LNCAP (cell line): Measurements from ENCODE around the gene SNCAIP.

Experiments used
- CTCF ChIP-seq: fragments of 450-650 bp; IDR thresholded peaks from 2 replicates; pipeline ENCODE4 v1.5.1; 2017; ENCODE audit warnings: mild to moderate bottlenecking

Gene SNCAIP

DNA sequence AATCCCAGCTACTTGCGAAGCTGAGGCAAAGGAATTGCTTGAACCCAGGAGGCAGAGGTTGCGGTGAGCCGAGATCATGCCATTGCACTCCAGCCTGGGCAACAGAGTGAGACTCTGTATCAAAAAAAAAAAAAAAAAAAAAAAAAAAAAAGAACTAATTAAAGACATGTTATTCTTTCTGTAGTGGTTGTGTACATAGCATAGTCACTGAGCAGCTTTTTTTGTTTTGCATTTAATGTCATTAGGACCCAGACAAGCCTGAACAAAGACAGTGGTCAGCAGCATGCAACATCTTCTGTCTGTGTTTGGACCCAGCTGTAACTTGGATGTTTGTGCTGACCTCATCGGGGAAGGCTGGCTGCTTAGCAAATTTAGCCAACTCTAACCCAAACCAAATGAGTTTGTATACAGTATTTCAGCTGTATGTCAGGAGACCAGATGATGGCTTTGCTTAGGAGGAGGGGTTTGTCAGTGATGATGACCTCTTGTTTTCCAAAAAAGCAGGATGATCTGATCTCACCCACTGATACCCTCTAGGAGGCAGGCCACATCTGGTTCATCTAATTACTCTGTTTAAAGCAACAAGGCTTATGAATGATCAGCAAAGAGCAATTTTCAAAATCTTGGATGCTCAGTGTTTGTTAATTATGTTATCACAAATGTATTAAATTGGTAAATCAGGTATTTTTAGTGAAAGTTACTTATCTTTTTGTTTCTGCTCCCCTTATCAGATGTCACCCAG is 39.5 kb downstream of the SNCAIP start:
- no peak for TF ChIP-seq CTCF

DNA sequence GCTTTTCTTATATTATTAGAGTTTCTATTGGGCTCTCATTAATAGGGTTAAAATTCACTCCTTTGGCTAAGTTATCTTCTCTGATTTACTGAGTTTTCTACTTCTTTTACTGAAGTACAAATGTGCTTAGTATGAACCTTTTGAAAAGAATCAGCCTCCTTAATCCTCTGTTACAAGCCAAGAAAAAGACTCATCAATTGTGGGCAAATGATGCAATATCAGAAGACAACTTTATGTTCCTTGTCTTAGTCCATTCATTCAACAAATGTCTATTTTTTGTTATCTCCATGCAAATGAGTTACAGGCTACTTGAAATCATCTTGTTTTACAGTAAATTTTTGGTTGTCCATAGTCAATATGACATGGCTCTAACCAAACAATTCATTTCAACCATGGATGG is 40.3 kb downstream of the SNCAIP start:
- no peak for TF ChIP-seq CTCF

GRCh38 chr5:122354293-122354692 is 42.3 kb downstream of the SNCAIP start:
- no peak for TF ChIP-seq CTCF

- no peak for TF ChIP-seq CTCF
These were observed 43.3 kb downstream of the SNCAIP start for GRCh38 chr5:122355324-122355723.

DNA sequence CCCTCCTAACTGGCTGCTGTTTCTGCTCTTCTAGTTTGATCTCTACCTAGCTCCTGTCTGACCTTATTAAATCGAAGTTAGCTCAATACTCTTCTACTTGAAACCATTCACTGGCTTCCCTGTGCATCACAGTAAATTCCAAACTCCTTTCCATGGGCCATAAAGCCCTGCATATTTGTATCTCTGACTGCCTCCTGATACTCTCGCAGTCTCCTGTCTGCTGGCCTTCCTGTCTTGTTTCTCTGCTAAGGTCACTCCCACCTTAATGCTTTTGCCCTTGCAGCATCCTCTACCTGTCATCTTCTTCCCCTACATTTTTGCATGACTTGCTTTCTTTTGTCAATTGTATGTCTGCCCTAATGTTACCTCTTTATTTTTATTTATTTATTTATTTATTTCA is 44.8 kb downstream of the SNCAIP start:
- no peak for TF ChIP-seq CTCF

- no peak for TF ChIP-seq CTCF
These were observed 46.4 kb downstream of the SNCAIP start for GRCh38 chr5:122358372-122358979.

- TF ChIP-seq CTCF, result no peak
These were observed 50.3 kb downstream of the SNCAIP start for GRCh38 chr5:122362361-122362760.
